ENCODE measurements around the gene ISCA2. TPM values are rescaled to one million over a fixed set of nuclear protein-coding genes. Genes with fewer than 3 reads are reported as not detected.
A peak's percentile ranks its signal among the peaks of the same experiment; 100 is the strongest.

Gene ISCA2
- total RNA-seq, 1 donor from 2014 or later, result 21.4 TPM

DNA sequence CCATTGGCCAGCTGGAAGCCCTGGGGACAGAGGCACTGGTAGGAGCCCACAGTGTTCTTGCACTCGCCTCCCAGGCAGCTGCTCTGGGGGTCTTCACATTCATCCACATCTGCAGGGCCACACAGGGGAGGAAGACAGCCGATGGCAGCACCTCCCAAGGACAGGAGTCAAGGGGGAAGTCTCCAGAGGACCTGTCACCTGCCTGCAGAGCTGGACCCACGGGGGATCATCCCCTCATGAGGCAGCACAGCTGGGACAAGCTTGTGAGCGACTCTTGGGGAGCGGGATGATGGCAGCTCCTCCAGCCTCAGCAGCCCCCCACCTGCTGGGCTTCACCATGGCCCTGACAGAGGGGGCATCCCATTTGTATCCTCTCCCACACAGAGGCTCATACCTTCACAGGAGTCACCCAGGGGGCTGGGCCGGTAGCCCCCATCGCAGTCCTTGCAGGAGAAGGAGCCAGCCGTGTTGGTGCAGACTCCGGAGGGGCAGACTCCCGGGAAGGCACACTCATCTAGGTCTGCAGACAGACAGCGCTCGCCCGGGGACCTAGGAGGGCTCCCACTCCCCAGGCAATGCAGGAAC is 15.4 kb downstream of the ISCA2 start:
- peaks cover 3% of the 10 kb centered on the region for H3K4me1 ChIP-seq
- no peak for ATAC-seq
- TF ChIP-seq, protein P1, sequence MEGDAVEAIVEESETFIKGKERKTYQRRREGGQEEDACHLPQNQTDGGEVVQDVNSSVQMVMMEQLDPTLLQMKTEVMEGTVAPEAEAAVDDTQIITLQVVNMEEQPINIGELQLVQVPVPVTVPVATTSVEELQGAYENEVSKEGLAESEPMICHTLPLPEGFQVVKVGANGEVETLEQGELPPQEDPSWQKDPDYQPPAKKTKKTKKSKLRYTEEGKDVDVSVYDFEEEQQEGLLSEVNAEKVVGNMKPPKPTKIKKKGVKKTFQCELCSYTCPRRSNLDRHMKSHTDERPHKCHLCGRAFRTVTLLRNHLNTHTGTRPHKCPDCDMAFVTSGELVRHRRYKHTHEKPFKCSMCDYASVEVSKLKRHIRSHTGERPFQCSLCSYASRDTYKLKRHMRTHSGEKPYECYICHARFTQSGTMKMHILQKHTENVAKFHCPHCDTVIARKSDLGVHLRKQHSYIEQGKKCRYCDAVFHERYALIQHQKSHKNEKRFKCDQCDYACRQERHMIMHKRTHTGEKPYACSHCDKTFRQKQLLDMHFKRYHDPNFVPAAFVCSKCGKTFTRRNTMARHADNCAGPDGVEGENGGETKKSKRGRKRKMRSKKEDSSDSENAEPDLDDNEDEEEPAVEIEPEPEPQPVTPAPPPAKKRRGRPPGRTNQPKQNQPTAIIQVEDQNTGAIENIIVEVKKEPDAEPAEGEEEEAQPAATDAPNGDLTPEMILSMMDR (IDR thresholded peaks at IDR 0.05), result no peak
- intact Hi-C loops (cut with DNase I), result loop anchor here (10.0 kb wide), 1 partner anchor 96 kb away; no protein-coding TSS in a partner anchor
- H3K27ac ChIP-seq, result no peak overlapping the region
- peaks cover 10% of the 10 kb centered on the region for H3K36me3 ChIP-seq
- no peaks in the 10 kb centered on the region for H3K9me3 ChIP-seq
- peak; percentile 52 for DNase-seq
- H3K27me3 ChIP-seq, result no peaks in the 10 kb centered on the region
- no peak overlapping the region for H3K4me3 ChIP-seq

DNA sequence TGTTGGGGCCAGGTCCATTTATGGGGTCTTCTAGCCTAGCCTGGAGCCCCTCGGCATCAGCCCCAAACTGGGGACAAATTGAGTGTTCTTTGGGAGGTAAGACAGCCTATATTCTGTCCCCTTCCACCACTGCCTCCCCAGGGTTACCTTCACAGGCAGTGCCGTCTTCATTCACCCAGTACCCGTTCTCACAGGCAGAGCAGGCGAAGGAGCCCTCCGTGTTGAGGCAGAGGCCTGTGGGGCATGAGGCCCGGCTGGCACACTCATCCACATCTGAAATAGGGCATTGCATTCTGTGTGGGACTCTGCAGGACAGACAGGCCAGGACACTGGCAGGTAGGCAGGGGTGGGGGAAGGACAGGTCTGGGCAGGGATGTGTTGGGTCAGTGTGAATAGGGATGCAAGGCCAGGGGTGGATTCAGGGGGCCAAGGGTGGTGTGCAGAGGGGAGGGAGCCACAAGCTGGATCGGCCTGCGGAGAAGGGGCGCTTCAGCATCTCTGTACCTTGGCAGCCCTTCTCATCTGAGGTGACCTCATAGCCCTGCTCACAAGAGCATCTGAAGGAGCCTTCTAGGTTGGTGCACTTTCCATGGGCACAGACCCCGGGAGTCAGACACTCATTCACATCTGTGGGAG is 16.1 kb downstream of the ISCA2 start:
- H3K27ac ChIP-seq, result no peak overlapping the region
- H3K9me3 ChIP-seq, result no peaks in the 10 kb centered on the region
- H3K4me3 ChIP-seq, result no peak overlapping the region
- H3K36me3 ChIP-seq, result peaks cover 10% of the 10 kb centered on the region
- DNase-seq (peak; percentile 34), ATAC-seq (no peak)
- peaks cover 11% of the 10 kb centered on the region for H3K4me1 ChIP-seq
- intact Hi-C loops (cut with DNase I), result loop anchor here (10.0 kb wide), 1 partner anchor 95 kb away; no protein-coding TSS in a partner anchor
- TF ChIP-seq, protein P1 (IDR thresholded peaks at IDR 0.05), result no peak
- H3K27me3 ChIP-seq, result no peaks in the 10 kb centered on the region

DNA sequence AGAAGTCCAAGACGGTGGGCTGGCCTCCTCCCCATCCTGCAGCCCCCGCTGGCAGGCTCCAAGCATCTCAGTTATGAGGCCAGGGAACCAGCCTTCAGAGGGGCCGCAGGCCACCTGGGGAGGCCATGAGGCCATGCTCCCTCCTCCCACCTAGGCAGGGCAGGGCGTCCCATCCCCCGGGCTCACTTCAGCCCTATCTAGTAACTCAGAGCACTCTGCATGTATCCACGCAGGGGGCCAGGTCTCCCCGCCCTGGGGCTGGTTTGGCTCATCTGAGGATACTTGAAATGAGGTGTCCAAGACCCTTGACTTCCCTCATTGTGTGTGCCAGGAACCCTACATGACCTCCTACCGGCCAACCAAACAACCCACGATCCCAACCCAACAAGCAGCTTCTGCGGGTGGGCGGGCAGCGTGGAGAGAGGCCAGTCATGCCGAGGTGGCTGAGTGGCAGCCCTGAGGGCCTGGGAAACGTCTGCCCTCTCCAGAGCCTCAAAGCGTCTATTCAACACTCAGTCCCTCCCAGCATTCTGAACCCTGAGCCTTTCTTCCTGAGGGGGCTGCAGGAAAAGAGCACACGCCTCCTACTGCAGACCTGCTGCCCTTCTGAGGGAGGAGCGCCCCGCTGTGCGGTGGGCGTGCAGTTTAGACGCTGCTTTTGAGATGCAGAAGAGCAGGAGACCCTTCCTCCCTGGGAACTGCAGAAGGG is 16.8 kb downstream of the ISCA2 start:
- DNase-seq, result peak; percentile 52
- intact Hi-C loops (cut with DNase I), result no loop called here
- Histone ChIP-seq H3K4me1 (peaks cover 15% of the 10 kb centered on the region), H3K27me3 (no peaks in the 10 kb centered on the region), H3K9me3 (no peaks in the 10 kb centered on the region), H3K36me3 (peaks cover 10% of the 10 kb centered on the region), H3K4me3 (no peak overlapping the region), H3K27ac (no peak overlapping the region)
- TF ChIP-seq, protein P1 (IDR thresholded peaks at IDR 0.05), result no peak
- ATAC-seq, result no peak

- intact Hi-C loops (cut with DNase I), result no loop called here
- Histone ChIP-seq H3K4me1 (peaks cover 15% of the 10 kb centered on the region), H3K4me3 (no peak overlapping the region), H3K36me3 (peaks cover 10% of the 10 kb centered on the region), H3K27me3 (no peaks in the 10 kb centered on the region), H3K27ac (peak overlapping the region; percentile 0), H3K9me3 (no peaks in the 10 kb centered on the region)
- TF ChIP-seq, protein P1 (IDR thresholded peaks at IDR 0.05), result no peak
- ATAC-seq, result no peak
- DNase-seq, result peak; percentile 60
Observed at GRCh38 chr14:74510959-74511409, 17.4 kb downstream of the ISCA2 start.

GRCh38 chr14:74511966-74512830 is 18.6 kb downstream of the ISCA2 start:
- TF ChIP-seq, protein P1 (IDR thresholded peaks at IDR 0.05), result no peak
- no peak for ATAC-seq
- Histone ChIP-seq H3K4me3 (no peak overlapping the region), H3K9me3 (no peaks in the 10 kb centered on the region), H3K27me3 (no peaks in the 10 kb centered on the region), H3K36me3 (peaks cover 10% of the 10 kb centered on the region), H3K4me1 (peaks cover 15% of the 10 kb centered on the region), H3K27ac (peak overlapping the region; percentile 0)
- intact Hi-C loops (cut with DNase I), result no loop called here
- DNase-seq, result peak; percentile 22

Data from upper lobe of right lung (tissue), 1 donor.